NCI-H345 (cell line): Measurements from ENCODE around the gene MELTF.

Experiments
- DNase-seq: peaks from one replicate; lab custom pipeline; 2025; lab: John Stamatoyannopoulos, UW

The MELTF gene

DNA sequence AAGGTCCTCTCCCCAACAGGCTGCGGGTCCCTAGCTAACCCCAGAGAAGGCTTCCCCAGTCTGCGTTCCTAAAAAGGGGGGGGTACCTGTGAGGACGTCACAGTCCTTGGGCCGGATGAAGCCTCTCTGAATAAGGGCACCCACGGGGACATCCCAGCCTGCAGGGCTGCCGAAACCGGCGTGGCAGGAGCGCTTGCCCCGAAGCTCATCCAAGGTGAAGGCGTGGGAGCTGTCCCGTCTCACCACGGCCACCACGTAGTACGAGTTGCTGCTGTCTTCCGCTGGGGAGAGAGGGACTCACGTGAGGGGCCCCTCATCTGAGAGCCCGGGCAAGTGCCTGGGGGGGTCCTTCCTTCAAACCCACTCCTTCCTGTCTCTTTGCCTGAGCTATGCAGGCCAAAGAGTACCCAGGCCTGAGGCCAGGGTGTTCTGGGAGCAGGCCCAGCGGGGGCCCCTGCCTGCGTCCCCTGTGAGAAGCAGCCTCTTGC, 20.0 kb downstream of the MELTF start:
- DNase-seq, result no peak

DNA sequence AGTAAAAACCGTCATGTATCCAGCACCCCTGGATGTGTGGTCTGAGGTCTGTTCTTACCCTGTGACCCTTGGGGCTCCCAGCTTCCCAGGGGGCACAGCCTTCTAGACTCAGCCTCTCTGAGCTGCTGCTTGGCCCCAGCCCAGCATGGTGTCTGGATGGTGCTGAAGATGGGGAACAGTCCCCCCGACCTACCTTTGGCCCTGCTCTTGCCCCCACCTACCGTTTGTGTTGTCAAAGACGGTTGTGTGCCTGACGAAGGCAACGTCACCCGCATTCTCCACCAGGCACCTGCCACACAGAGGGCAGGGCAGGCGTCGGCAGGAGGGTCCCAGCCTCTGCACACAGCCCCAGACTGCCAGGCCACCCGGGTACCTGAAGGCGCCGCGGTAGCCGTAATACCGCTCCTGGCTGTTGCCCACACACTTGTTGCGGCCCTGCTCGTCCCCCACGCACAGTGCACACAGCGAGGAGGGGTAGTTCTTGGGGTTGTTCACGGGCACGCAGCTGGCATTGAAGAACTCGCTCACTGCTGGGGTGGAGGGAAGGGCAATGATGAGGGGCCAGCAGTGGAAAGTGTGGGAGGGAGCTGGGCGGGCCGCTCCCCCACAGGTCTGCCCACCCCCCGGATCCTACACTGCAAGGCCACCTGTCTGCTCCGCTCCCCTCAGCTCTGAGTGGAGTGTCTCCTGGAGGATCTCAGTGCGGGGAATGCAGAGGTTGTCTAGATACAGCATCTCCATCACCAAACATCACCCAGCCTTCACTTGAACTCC, 21.0 kb downstream of the MELTF start:
- DNase-seq, result no peak

- no peak for DNase-seq
These were observed 21.7 kb downstream of the MELTF start for GRCh38 chr3:197007953-197008352.

GRCh38 chr3:197007296-197007940, 22.2 kb downstream of the MELTF start:
- no peak for DNase-seq

GRCh38 chr3:197006860-197007259, 22.8 kb downstream of the MELTF start:
- DNase-seq, result no peak

- DNase-seq, result no peak
These were observed 23.2 kb downstream of the MELTF start for GRCh38 chr3:197006446-197006845.

DNA sequence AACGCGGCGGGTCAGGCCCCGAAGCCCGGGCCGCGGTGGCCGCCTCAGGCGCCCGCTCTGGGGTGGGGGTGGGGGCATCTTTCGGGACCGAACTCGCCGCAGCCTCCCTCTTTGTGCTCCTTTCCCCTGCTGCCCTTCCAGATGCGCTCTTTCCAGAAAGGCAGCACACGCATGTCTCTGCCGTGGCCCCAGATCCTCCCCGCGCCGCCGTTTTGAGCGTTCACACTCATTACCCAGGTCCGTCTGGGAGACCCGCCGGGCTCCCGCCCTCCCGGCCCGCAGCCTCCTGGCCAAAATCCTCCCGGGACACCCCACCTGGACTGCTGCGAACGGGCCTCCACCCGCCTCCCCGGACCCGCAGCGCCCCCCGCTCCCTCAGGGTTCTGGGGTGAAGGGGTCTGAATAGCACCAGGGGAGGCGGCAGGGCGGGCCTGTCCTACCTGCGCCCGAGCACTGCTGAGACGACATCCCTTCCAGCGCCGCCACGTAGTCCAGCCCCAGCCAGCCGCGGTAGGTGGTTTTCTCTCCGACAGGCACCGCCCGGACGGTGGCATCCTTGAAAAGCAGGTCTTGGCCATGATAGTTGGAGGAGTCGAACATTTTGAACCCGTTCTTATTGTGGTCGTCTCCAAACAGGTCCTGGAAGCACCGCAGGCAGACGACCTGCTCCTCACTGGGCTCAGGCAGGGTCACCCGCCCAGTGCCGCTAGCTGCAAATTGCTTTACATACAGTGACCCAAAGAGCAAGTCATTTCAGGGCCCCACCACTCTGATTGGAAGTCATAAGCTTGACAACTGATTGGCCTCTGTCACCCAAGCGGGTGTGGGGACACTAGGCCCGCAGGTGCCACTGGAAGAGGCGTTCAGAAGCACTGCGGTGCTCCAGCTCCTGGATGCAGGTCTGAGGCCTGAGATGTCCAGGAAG, 25.9 kb downstream of the MELTF start:
- no peak for DNase-seq

DNA sequence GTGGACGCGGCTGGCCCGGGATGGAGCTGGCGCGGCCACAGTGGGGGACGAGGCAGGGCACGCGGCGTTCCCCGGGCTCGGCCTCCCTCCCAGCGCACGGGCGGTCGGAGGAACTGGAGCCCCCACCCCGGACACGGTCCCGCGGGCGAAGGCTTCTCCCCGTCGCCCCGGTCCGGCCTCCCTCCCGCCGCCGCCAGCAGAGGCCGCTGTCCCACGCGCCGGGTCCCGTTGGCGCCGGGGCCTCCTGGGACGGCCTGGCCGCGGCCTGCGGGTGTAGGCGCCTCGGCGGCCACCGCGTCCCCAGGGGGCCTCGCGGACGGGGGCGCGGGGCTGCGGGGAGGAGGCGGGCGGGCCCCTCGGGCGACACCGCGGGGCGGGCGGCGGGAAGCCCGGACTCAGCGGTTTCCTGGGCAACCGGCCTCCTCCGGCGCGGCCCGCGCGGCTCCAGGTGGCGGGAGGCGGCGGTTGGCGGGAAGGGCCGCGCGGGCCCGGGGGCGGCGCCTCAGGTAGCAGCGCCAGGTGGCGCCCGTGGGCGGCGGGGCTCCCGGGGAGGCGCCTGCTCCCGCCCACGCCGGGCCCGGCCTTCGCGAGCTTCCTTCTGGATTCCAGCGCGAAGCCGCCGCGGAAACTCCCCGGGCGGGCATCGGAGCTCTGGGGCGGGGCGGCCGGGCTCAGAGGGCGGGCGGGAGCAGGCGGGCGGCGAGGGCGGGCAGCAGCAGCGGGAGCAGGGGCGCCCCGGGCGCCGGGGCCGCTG, 26.7 kb downstream of the MELTF start:
- peak; percentile 57 for DNase-seq

- DNase-seq, result no peak
These were observed 27.5 kb downstream of the MELTF start for GRCh38 chr3:197001972-197002700.

DNA sequence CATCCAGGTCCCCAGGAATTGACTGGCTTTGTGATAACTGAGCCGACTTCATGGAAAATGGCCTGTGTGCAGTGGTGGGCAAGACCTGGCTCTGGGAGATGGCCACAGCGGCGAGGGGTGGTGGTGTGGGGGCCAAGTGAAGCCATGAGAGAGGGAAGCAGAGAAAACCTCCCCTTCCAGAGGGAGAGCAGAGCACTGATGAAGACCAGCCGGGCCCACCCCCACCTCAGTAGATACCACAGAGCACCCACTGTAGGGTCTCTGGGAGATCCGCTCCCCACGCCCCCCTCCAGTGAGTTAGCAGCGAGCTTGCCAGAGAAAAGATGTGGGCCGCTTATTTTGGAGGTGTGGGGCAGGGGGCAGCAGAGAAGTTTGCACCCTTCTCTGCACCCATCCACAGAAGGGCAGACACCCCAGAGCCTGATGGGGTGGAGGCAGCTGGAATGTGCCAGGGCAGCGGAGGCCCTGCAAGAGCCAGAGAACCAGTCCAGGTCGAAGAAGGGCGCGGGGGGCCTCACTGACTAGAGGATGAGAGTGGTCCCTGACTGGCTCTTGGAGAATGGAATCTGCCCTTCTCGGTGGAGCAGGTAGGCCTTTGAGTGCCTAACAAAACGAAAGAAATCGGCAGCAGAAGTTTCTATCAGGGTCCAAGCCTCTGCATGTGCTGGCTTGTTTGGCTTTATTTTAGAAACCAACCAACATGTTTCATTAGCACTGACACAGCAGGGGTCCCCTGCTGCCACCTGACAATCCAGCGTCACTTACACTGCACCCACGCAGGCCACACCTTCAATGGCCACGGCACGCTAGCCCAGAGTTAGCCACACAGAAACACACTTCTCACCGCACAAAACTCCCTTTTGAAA, 28.3 kb downstream of the MELTF start:
- no peak for DNase-seq

DNA sequence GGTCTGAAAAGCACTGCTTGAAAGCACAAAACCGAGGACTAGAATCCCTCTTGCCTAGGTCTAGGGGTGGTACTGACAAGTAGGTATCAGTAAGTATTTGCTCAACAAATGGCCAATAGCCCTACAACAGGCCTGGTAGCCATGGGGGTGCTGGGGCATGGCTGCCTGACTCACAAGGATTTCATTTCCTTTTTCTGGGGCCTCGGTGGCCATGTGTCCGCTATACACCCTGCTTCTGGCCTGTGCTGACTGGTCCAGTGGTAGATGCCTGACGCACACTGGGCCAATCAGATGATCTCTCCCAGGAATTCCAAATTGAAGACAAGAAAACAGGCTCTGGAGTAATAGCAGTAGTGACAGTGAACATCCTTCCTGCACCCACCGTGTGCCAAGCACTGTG, 29.4 kb downstream of the MELTF start:
- no peak for DNase-seq

DNA sequence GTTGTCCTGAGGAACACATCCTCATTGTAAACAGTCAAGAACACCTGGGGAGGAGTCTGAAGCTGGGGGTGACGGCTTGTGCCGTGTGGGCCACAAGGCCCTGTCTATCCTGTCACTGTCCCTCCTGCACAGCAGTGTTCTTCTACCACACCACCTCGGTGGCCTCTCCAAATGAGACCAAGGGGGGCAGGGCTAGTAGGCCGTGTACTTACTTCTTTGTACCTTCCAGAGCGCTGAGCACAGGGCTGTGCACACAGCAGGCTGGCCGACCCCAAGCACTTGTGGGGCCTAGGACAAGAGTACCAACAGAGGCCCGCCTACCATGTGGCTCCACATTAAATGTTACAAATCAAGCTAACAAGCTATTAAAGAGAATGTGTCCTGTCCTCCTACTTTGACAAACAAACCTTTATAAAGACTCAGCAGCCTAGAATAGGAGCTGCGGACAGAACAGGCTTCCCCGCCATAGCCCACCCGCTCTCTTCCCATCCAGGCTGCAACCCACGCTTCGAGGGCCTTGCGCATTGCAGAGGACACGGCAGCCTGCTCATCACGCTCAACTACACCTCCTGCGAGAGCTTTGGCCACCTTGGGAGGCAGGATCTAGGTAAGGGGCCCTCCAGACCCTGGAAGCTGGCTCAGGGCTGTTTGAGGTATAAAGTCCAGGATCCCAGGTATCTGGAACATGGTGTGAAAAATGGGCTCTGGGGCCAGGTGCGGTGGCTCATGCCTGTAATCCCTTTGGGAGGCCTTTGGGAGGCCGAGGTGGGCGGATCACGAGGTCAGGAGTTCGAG, 30.5 kb downstream of the MELTF start:
- DNase-seq, result no peak

- no peak for DNase-seq
These were observed 32.3 kb downstream of the MELTF start for GRCh38 chr3:196997311-196997710.

DNA sequence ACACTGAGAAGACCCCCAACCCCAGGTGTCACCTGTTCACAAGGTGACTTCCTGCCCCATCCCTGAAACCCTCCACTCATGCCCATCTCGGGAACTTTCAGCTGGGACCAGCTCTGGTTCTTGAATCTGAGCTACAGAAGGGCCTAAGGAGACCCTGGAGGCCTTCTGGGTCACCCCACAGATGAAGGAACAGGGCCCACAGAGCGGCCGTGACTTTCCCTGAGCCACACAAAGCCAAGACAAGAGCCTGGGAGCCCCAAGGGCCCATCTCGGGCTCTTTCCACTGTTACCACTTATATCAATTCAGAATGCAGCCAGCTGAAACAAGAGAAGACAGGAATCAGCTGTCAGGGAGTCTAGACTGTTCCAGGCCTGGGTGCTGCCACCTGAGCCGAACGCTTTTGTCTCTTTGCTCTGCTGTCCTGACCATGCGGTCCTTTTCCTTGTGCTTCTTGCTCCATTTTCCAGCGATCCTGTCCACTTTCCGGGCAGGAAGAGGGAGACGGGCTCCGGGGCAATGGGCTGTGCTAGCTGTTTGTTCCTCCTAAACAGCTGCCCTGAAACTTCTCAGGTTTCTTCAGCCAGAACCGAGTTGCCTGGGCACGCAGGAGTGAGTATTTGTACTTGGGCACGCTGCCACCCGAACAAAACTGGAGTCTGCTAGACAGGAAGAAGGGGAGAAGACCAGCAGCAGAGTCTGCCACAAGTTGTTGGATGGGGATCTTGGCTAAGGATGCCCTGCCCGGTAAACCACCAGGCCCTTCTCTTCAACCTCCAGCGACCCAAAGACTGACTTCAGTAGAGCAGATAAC, 33.0 kb downstream of the MELTF start:
- peak; percentile 59 for DNase-seq

GRCh38 chr3:196995646-196996355, 33.8 kb downstream of the MELTF start:
- DNase-seq, result no peak

- no peak for DNase-seq
These were observed 34.6 kb downstream of the MELTF start for GRCh38 chr3:196995027-196995426.

- no peak for DNase-seq
These were observed 35.6 kb downstream of the MELTF start for GRCh38 chr3:196994056-196994455.
